ENCODE measurements around the gene DNMT1. TPM values are rescaled to one million over a fixed set of nuclear protein-coding genes. Genes with fewer than 3 reads are reported as not detected.

Gene DNMT1
- total RNA-seq, 4 donors from 2014 or later, result 20.8 to 51.4 (median 34.8) TPM

DNA sequence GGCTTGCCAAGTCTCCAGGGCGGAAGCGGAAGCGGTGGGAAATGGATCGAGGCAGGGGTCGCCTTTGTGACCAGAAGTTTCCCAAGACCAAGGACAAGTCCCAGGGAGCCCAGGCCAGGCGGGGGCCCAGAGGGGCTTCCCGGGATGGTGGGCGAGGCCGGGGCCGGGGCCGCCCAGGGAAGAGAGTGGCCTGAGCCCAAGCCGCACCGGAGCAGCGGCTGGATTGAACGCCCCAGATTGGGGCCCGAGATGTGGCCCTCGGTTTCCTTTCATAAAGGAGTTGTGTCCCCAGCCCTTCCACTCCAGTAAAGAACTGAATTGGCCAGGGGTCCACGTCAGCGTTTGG, 83.8 kb downstream of the DNMT1 start:
- Histone ChIP-seq H3K4me3 (no peak overlapping the region), H3K36me3 (peaks cover 50 to 71% (median 68%) of the 10 kb centered on the region in 4 donors), H3K27ac (replicated peaks in 1 of 4) (no peak overlapping the region), H3K27me3 (no peaks in the 10 kb centered on the region), H3K4me1 (peaks cover 10 to 40% (median 28%) of the 10 kb centered on the region in 4 donors), H3K9me3 (no peaks in the 10 kb centered on the region)
- TF ChIP-seq POLR2AphosphoS5 (IDR thresholded peaks at IDR 0.05) (no peak), EP300 (IDR thresholded peaks at IDR 0.05) (no peak), POLR2A (IDR thresholded peaks at IDR 0.05; ENCODE audit: low read depth) (no peak), CTCF (IDR thresholded peaks at IDR 0.05) (no peak)
- no peak for DNase-seq (ENCODE audit: extremely low spot score)
- 85% methylated on average over 18 of the region's 19 CpGs for WGBS
- intact Hi-C loops (cut with DNase I), result no loop called here

DNA sequence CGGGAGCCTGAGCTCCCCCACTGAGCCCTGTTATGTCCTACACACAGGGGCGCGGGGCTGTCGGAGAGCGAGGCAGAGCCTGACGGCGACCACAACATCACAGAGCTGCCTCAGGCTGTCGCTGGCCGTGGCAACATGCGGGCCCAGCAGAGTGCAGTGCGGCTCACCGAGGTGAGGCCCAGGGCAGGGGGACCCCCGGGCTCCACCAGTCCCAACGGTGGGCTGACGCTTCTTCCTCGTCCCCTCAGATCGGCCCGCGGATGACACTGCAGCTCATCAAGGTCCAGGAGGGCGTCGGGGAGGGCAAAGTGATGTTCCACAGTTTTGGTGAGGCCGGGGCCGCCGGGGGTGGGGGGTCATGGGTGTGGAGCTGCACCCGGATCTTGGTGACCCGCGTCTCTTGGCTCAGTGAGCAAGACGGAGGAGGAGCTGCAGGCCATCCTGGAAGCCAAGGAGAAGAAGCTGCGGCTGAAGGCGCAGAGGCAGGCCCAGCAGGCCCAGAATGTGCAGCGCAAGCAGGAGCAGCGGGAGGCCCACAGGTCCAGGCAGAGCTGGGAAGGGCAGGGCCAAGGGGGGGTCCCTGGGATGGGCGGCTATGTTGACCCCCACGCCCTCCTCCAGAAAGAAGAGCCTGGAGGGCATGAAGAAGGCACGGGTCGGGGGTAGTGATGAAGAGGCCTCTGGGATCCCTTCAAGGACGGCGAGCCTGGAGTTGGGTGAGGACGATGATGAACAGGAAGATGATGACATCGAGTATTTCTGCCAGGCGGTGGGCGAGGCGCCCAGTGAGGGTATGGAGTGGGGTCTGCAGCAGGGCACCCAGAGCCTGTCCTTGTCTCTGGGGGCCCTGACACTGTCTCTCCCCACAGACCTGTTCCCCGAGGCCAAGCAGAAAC, 84.4 kb downstream of the DNMT1 start:
- WGBS, result 90% methylated on average over 25 of the region's 44 CpGs
- DNase-seq (ENCODE audit: extremely low spot score), result no peak
- peaks cover 43 to 65% (median 62%) of the 10 kb centered on the region in 4 donors for H3K36me3 ChIP-seq

DNA sequence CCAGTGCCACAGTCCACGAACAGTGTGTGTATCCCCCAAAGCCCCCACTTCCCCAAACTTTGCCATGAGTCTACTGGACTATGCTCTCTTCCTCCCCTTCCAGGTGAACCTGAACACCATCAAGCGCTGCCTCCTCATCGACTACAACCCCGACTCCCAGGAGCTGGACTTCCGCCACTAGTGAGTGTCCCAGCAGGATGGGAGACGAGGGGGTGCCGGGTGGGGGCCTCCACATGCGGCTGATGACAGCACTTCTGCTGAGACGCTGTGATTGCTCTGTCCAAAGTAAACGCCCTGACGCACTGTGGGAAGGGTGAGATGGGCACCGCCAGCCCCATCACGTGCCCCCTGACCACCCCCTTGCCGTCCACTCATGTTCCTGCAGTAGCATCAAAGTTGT, 85.2 kb downstream of the DNMT1 start:
- no peak overlapping the region for H3K27ac ChIP-seq (replicated peaks in 1 of 4)
- H3K9me3 ChIP-seq, result no peaks in the 10 kb centered on the region
- intact Hi-C loops (cut with DNase I), result loop anchor here (10.0 kb wide), 1 partner anchor 145 kb away; the partner anchor contains the start of gene MRPL4
- 93% methylated on average over 11 of the region's 14 CpGs for WGBS
- H3K36me3 ChIP-seq, result peaks cover 42 to 57% (median 54%) of the 10 kb centered on the region in 4 donors
- no peak for TF ChIP-seq CTCF (IDR thresholded peaks at IDR 0.05)
- TF ChIP-seq EP300 (IDR thresholded peaks at IDR 0.05), result no peak
- TF ChIP-seq POLR2A (IDR thresholded peaks at IDR 0.05; ENCODE audit: low read depth), result no peak
- no peak for TF ChIP-seq POLR2AphosphoS5 (IDR thresholded peaks at IDR 0.05)
- no peaks in the 10 kb centered on the region for H3K27me3 ChIP-seq
- no peak overlapping the region for H3K4me3 ChIP-seq
- DNase-seq (ENCODE audit: extremely low spot score), result no peak
- peaks cover 13 to 46% (median 33%) of the 10 kb centered on the region in 4 donors for H3K4me1 ChIP-seq

More for the DNA sequence above, 84.4 kb downstream of the DNMT1 start:
- TF ChIP-seq CTCF (IDR thresholded peaks at IDR 0.05) (no peak), POLR2A (IDR thresholded peaks at IDR 0.05; ENCODE audit: low read depth) (no peak), EP300 (IDR thresholded peaks at IDR 0.05) (no peak), POLR2AphosphoS5 (IDR thresholded peaks at IDR 0.05) (no peak)
- intact Hi-C loops (cut with DNase I), result no loop called here
- peaks cover 13 to 46% (median 33%) of the 10 kb centered on the region in 4 donors for H3K4me1 ChIP-seq
- no peaks in the 10 kb centered on the region for H3K27me3 ChIP-seq
- H3K27ac ChIP-seq (replicated peaks in 1 of 4), result no peak overlapping the region
- H3K9me3 ChIP-seq, result no peaks in the 10 kb centered on the region
- no peak overlapping the region for H3K4me3 ChIP-seq

GRCh38 chr19:10107817-10108367, 86.9 kb downstream of the DNMT1 start:
- Histone ChIP-seq H3K4me3 (no peak overlapping the region), H3K27ac (replicated peaks in 1 of 4) (no peak overlapping the region), H3K27me3 (no peaks in the 10 kb centered on the region), H3K36me3 (peaks cover 42 to 50% (median 47%) of the 10 kb centered on the region in 4 donors), H3K4me1 (peaks cover 13 to 33% (median 26%) of the 10 kb centered on the region in 4 donors), H3K9me3 (no peaks in the 10 kb centered on the region)
- WGBS, result 84% methylated on average over 14 of the region's 14 CpGs
- intact Hi-C loops (cut with DNase I), result loop anchor here (10.0 kb wide), 1 partner anchor 147 kb away; the partner anchor contains the start of gene MRPL4
- TF ChIP-seq CTCF (IDR thresholded peaks at IDR 0.05), result no peak
- TF ChIP-seq POLR2AphosphoS5 (IDR thresholded peaks at IDR 0.05), result no peak
- TF ChIP-seq EP300 (IDR thresholded peaks at IDR 0.05), result no peak
- no peak for TF ChIP-seq POLR2A (IDR thresholded peaks at IDR 0.05; ENCODE audit: low read depth)
- no peak for DNase-seq (ENCODE audit: extremely low spot score)
